HG03432 (cell line): Measurements from ENCODE around the gene KCNB1.

Source experiments
- ATAC-seq: cut with Tn5 transposase; IDR thresholded peaks from one replicate; pipeline ENCODE4 v1.9.1; 2021; ENCODE audit warnings: mild to moderate bottlenecking, moderate library complexity; ENCODE audit not compliant: unreplicated experiment

KCNB1 gene

DNA sequence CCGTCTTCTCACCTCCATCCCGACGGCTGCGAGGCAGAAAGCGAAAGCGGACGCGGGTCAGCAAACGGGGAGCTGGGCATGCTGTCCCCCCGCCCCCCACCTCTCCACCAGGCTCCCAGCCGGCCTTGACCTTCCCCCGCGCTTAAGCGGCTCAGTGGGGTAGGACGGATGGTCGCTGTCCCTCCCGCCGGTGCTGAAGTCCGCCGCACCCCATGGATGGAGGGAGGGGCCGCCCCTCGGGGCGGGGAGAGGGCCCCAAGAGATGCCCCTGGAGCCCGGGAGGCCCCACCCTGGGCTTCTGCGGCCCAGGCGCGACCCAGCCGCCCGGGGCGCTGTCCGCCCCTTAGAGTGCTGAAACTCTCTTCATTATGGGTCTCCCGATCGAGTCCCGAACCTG lies at the start of gene KCNB1:
KCNB1 (minus strand) TSS at position 48 of the 397 bp plus-strand sequence. CDS start 188 bp downstream, outside the sequence.
- no peak for ATAC-seq

DNA sequence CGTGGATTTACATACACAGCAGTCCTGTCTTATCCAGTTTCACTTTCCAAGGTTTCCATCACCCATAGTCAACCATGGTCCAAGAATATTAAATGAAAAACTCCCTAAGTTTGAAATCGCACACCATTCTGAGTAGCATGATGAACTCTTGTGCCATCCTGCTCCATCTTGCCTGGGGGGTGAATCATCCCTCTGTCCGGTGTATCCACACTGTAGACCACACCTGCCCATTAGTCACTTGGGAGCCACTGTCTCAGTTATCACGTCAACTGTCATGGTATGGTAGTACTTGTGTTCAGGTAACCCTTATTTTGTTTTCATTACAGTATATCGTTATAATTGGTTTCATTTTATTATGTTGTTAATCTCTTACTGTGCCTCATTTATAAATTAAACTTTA lies 47.0 kb upstream of the KCNB1 start:
- ATAC-seq: no peak

DNA sequence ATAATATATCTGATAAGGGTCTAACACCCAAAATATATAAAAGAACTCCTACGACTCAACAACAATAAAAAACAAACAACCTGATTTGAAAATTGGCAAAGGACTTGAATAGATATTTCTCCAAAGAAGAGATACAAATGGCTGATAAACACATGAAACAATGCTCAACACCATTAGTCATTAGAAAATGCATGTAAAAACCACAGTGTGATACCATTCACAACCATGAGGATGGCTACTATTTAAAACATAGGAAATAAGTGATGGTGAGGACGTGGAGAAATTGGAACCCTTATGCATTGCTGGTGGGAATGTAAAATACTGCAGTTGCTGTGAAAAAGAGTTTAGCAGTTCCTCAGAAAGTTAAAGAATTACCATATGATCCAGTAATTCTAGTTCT lies 44.1 kb upstream of the KCNB1 start:
- ATAC-seq: no peak

DNA sequence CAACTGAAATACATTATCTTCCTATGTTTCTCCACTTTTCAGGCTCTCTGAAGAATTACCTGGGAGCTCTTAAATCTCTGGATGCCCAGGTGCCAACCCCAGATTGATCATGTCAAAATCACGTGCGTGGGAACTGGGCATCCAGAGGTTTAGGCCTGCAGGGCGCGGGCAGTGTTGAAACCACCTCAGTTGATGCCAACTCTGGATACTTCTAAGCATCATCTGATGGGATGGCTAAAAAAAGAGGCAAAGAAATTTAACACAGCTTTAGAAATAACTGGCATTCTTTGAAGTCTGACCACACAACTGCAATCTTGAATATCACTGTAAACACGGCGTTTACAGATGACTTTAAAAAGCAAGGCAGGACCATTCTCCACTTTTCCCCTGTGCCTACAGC lies 43.6 kb upstream of the KCNB1 start:
- no peak for ATAC-seq

DNA sequence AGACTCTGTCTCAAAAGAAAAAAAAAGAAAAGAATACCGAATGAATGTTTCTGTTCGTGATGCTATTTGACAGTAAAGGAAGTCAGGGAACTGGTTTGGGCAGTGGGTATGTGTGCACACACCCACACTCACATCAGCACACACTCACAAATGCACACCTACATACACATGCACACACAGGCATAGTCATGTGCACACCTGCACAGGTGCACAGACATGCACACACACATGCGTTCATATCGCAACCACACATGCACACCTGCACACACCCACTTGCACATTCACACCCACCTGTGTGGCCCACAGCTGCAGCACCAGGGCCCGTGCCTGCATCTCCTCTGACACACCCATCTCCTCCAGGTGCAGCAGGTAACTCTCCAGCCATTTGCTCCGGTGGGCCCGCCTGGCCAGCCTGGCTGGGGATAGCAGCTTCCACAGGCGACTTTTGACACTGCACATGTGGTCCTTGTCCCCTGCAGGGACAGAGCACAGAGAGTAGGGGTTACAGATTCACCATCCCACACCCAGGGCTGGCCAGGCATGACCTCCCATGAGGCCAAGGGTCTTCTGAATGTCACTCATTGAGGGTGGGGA lies 41.4 kb upstream of the KCNB1 start:
- no peak for ATAC-seq

DNA sequence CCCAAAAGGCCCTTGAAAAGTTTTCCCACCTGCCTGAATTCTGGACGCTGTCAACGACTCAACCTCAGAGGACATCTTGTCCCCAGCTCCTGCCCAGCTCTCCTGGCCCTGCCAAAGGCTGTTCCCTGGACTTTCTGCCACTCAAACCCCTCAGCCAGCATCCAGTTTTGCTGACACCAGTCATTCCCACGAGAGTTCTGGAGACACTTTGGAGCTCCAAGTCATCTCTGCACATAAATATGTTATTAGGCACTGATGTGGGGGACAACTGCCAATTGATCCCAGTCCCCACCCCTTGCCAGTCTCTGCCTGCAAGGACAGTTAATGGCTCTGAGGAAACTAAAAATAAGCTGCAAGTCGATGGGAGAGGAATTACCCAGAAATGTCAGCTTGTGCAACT lies 38.9 kb upstream of the KCNB1 start:
- ATAC-seq: no peak

DNA sequence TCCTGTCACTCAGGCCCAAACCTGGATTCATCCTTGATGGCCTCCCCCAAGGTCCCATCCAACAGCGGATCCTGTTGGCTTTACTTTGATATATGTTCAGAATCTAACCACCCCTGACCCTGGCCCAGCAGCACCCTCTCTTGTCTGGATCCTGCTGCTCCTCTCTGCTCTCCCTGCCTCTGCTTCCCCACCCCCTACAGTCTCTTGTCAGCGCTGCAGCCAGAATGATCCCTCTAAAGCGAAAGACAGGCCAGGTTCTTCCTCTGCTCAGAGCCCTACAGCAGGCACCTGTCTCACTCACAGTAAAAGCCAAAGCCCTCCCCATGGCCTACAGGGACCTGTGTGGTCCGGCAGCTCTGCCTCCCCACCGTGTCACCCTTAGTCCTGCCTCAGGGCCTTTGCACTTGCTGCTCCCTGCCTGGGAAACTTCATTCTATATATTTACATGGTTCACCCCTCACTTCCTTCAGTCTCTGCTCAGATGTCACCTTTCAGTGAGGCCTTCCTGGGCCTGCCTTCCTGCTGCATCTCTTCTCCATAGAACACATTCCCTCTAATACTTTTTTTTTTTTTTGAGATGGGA lies 37.4 kb upstream of the KCNB1 start:
- no peak for ATAC-seq

DNA sequence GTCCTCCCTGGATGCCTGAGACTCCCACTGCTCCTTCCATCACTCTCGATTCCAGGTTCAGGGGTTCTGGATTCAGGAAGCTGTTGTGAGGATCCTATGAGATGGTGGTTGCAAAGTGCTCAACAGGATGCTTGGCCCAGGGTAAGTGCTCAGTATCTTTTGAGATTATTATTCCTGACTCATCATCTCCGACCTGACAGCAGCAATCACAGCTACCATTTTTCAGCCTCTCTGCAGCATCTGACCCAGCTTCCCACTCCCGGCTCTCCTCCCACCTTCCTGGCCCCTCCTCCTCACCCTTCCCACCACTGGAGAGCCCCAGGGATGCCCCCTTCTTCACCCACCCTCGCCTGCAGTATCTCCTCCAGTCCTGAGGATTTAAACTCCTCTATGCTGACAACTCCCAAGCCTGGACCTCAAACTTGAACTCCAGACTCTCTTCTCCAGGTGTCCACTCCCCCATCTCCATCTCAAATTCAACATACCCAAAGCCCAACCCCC lies 36.8 kb upstream of the KCNB1 start:
- ATAC-seq: no peak

DNA sequence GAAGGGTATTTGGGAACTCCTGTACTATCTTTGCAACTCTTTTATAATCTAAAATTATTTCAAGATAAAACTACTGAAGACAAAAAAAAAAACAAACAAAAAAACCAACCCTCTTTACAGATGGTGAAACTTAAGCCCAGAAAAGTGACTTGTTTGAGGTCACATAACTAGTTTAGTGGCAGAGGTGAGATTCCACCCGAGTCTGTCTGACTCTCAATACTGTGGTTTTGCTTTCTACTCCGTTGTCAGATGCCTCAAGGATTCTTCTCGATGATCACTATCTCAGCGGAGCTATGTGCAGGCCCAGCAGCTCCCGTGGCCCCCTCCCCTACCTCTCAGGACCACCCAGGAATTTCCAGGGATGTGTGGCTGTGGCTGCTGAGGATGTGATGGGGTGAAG lies 36.1 kb upstream of the KCNB1 start:
- no peak for ATAC-seq

DNA sequence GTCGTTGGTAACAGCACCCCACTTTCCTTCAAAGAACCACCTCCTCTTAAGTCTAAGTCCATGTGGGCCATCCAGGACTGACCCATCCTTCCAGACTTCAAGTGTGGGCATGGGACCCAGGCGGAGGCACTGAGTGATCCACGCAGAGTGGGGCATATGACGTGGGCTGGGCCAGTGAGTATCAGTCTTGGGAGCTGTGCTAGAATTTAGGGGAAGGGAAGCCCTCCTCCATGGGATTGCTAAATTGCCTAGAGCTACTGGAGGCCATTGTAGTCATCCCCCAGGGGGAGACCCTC lies 35.3 kb upstream of the KCNB1 start:
- no peak for ATAC-seq

DNA sequence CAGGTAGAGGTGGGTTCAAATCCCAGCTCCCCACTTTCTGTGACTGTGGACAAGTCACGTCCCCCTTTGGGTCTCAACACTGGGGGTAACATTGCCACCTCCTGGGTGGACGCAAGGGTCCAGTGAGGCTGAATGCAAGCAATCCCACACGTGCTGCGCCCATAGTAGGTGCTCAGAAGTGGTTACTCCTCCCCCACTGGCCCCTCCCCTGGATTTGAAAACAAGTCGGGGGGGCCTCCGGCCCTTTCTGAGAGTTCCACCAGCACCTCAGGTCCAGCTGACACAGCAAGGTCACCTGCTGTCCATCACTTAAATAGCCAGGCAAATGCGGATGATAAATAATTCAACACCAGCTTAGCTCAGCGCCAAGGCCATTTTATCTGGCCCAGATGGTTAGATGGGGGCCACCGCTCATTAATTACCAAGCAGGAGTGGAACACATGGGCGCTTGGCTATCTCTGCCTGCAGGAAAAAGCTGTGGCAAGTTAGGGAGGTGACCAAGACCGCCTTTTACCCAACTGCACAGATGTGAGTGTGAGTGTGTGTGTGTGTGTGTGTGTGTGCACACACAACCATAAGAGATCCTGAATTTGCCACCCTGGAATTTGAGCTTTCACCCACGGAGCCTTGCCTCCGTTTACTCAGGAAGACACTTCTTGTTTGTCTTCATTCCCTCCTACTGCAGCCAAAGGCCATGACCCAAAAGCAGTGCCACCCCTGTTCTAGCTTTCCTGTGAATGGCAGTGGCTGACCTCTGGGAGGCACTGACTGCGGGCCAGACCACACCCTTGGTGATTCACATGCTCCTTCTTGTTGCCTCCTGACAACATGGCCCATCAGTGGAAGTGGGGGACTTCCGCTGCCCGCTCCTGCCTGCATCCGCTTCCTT lies 34.7 kb upstream of the KCNB1 start:
- ATAC-seq: no peak

DNA sequence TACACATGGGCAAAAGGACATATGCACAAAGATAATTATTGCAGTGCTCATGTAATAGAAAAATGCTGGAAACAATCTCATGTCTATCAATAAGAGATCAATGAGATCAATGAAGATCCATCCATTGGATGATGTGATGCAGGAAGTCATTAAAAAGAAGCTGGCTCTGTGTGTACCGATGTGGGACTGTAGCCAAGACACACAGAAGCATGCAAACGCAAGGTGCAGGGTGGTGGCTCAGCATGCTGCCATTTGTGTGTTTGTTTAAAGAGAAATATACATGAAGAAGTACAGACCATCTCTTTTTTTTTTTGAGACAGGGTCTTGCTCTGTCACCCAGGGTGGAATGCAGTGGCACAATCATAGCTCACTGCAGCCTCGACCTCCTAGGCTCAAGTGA lies 33.1 kb upstream of the KCNB1 start:
- no peak for ATAC-seq

DNA sequence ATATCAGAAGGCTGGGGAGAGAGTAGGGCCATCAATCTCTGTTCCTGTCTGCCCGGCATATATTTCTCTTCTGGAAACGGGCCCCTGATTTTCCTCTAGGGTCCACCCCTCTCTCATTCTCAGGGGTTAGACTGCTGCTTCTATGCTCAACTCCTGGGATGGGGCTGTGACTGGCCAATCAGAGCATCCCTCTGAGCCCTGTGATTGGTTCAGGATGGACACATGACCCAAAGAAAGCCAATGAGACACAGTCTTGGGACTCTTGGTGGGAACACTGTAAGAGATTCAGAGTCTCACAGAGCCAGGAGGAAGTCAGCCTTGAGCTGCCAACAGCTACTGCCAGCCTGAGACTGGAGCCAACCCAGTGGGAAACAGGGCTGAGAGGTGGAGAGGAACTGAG lies 31.0 kb upstream of the KCNB1 start:
- no peak for ATAC-seq

DNA sequence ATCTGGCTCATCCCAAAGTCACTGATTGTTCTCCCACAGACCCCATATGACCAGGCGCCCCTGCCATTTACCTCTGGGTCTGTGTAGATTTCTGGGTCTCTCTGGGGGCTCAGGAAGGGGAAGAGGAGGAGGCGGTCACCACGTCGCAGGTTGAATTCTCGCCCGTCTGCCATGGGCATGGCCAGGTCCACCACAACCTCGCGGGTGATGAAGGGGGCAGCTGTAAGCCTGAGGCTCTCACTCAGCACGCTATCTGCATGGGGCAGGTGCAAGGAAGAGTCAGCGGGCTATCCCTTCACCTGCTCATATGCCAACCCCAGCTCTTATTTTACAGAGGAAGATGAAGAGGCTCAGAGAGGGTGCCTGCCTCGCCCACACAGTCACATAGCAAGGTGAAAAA lies 30.5 kb upstream of the KCNB1 start:
- ATAC-seq: no peak

DNA sequence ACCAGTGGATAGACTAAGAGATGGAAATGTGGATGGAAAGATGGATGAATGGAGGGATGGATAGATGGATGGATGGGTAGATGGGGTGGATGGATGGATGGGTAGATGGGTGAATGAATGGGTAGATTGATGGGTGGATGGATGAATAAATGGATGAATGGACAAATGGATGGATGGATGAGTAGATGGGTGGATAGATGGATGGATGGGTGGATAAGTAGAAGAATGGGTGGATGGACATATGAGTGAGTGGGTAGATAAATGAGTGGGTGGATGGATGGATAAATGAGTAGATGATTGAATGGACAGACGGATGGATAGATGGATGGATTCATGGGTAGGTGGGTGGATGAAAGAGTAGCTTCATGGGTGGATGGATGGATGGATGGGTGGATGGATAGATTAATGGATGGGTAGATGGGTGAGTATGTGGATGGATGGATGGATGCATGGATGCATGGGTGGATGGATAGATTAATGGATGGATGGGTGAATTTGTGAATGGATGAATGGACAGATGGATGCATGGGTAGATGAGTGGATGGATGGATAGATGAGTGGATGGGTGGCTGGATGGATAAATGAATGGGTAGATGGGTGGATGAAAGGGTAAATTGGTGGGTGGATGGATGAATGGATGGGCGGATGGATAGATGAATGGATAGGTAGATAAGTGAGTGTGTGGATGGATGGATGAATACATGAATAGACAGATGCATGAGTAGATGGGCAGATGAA lies 29.5 kb upstream of the KCNB1 start:
- no peak for ATAC-seq

DNA sequence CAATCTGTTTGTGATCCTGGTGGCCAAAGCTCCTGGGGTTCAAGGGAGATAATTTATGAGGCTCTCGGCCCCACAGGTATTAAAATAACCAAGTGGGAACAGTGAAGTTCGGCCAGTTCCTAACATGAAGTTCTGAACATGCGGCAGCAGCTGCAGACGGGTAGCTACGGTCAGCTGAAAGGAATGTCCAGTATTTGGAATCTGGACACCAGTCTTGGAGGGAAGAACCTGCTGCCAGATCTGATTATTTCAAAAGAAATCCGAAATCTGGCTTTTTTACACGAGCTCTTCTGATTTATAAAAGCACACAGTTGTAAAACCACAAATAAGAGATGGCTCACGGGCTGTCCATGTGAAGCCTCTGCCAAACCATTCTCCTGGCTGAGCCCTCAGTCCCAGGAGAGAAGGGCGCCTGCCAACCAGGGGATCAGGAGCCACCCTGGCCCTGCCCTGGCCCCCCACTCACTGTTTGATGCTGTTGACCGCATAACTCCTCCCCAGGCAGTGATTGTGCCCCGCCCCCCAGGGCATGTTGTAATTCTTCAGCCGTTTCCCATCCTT lies 28.2 kb upstream of the KCNB1 start:
- ATAC-seq: no peak

DNA sequence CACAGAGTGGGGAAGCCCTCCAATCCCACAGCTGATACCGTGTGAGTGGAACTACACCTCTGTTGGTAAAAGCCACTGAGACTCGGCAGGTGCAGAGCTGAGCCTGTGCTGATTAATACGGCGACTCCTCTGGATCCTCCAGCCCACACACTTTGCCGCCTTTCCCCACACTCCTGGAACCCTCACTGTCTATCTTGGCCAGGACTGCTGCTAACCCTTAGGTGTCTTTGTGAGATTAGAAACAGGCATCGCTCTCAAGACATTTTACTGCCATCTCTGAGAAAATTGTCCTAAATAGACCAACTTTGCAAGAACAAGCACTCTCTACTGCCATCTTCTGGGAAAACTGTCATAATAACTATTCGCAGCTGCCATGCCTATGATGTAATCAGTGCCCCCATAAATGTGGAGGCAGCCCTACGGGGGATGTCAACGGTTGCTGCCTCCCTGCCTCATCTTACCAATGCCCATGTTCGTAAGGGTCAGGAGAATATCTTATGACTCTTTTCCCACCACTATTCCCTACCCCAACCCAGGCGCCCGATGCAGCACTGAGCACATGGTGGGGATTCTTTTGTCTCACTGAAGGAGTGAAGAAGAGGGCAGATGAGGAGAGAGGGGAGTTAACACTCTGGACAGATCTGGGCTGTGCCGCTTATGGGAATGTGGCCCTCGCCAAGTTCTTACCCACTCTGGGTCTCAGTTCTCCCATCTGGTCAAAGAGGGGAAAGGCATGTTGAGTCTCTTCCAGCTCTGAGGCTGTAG lies 26.1 kb upstream of the KCNB1 start:
- ATAC-seq: no peak

DNA sequence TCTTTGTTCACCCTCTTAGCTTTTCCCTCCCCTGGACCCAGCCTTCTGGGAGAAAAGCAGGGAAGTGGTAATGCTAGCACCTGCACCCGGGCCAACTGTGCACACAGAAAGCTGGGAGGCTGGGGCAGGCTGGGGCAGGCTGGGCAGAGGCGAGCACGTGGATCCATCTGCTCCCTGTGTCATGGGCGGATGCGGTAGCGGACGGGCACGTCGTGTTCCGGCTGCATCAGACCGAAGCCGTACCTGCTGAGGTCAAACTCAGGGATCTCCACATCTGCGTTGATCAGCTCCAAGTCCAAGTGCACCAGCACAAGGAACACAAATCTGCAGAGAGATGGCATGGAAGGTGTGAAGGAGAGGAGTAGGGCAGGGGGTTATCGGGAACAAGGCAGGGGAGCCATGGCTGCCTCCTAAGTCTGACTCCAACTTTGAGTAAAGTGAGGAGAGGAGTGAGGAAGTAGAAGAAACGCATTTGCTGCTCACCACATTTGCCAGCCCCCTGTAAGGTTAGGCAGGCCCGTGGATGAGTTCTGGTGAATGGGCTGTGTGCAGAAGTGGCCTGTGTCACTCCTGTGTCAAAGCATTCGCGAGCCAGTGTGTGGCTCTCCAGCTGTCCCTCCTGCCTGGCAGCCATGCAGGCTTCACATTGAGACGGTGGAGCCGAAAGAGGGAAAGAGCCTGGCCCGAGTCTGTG lies 25.4 kb upstream of the KCNB1 start:
- no peak for ATAC-seq

DNA sequence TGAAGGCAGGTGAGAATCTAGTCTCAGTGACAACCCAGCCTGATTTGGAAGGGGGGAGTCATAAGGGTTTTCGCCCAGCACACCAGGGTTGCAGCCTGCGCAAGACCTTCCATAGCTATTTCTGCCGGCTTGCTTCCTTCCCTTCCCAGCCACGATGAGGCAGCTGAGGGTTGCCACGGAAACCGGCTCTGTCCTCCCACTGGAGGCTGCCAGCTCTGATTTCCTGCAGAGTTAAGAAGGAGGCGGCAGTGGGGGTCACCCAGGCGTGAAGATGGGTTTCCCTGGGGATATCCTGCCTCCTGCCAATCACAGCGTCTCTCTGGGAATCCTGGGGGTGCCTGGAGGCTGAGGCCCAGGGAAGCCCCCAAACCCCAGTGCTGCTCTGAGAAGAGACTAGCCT lies 23.1 kb upstream of the KCNB1 start:
- no peak for ATAC-seq

DNA sequence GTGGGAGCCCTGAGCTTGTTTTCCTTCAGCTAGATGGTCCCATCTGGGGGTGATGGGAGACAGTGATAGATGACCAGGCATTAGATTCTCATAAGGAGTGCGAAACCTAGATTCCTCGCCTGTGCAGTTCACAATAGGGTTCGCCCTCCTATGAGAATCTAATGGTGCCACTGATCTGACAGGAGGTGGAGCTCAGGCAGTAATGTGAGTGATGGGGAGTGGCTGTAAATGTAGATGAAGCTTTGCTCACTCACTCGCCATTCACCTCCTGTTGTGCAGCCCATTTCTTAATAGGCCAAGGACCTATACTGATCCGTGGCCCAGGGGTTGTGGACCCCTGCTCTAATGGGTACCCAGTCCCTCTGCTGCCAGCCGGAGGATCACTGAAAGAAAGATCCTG lies 20.7 kb upstream of the KCNB1 start:
- ATAC-seq: no peak
